HG03520 (cell line): ENCODE measurements around the gene THBS2.
"Not testable (repeated sequence)": the region's sequence is repeated elsewhere in the genome, so short reads cannot be mapped to it uniquely, and the experiment has no call there.

Experiments
- ATAC-seq: cut with Tn5 transposase; IDR thresholded peaks from one replicate; pipeline ENCODE4 v1.9.1; 2021; ENCODE audit warnings: mild to moderate bottlenecking, moderate library complexity; ENCODE audit not compliant: unreplicated experiment

The THBS2 gene

DNA sequence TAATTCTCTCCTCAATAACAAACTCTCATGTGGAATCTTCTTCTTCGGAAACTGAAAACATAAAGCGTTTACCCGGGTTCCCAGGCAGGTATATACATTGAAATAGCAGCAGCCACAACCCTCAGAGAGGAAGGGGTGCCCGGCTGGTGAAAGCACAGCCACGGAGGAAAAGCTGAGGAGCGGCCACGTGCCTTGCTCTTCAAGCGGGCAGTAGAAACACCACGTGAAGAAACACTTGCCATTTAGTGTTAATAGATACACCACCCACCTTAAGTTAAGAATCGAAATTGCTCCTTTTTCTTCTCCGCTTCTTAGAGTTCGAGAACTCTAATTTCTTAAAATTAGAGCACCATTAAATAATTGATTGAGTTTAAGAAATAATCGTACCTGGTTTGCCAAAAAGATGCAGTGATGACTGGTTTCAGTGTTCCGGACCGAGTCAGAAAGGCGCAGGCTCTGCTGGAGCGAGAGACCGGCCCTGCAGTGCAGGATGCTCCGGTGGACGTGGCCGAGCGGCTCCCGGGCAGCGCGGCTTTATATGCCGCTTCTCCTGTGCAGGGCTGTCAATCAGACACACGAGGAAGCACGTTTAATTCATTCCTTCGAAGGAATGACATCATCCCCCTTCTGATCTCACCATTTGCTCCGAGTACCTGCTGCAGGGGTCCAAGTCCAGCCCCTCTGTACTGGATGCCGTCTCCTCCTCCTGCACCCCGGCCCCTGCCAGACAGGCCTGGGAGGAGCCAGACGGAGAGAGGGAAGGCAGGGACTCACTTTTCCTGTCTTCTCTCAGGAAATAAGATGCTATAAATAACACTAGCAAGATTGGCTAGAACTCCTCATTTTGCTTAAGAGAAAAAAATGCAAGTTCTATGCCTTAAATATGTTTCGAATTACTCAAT is at the start of gene THBS2:
THBS2 (minus strand) TSS at position 510 of the 902 bp plus-strand sequence. CDS start 3,062 bp downstream, outside the sequence.
- ATAC-seq: no peak

DNA sequence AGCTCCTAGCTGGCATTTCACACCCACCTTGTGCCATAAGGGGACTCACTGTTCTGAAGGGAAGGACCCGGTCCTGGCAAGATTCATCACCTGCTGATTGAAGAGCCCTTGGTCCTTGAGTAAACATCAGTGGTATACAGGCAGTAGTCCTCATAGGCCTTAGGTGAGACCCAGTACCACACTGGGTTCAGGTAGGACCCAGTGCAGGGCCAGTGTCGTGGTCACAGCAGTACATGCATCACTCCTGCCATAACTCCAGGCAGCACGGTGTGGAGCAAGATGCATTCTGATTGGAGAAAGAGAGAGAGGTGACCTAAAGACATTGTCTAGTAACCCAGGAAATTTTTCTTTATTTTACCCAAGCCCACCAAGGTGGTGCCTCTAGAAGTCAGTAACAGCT is 49.1 kb upstream of the THBS2 start:
- ATAC-seq: no peak

DNA sequence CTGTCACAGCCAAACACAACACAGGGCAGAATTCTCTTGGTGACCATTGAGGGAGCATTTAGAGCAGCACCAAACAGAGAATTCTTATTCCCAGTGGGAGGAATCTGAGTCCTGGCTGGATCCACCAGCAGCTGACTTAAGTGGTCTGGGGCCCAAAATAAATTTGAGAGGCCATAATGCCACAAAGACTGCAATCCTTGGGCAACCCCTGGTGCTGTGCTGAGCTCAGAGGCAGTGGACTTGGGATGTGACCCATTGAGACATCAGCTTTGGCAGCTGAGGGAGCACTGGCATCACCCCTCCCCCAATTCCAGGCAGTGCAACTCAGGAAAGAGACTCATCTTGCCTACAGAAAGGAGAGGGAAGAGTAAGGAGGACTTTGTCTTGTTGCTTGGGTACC is 48.6 kb upstream of the THBS2 start:
- ATAC-seq: no peak

DNA sequence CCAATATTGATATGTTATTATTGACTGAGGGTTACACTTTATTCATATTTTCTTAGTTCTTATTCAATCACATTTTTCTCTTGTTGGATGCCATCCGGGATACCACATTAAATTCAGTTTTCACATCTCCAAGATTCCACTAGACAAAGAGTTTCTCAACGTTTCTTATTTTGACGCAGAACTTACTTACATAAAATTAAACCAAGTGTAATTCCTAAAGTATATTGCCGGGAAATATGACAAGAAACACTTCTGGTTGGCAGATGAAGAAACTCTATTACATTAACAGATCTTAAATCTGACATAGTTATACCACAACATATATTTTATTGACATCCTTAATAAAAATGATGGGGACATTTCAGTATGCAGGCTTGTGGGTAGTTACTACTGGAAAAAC is 47.3 kb upstream of the THBS2 start:
- no peak for ATAC-seq

DNA sequence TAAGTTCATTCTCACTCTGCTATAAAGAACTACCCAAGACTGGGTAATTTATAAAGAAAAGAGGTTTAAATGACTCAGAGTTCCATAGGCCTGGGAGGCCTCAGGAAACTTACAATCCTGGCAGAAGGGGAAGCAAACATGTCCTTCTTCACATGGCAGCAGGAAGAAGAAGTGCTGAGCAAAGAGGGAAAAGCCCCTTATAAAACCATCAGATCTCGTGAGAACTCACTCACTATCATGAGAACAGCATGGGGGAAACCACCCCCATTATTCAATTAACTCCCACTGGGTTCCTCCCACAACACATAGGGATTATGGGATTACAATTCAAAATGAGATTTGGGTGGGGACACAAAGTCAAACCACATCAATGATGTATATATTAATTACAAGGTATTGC is 45.0 kb upstream of the THBS2 start:
- not testable (repeated sequence) for ATAC-seq

DNA sequence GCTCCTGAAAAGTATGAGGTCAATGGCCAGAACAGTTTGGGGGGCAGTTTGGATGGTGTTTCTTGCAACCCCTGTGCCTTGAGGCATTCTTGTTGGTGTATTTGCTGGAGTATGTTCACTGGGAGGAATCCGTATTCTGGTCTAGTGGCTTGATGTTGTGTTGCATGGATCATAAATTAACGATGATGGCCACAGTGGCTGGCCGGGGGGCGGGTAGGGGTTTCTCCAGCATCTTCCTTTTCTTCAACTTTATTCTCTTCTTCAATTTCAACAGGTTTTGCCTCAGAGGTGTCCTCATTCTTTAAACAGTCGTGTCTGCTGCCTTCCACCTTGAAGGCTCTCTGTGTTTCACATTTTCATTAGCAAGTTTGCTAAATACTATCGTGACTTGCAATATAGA is 43.0 kb upstream of the THBS2 start:
- no peak for ATAC-seq

DNA sequence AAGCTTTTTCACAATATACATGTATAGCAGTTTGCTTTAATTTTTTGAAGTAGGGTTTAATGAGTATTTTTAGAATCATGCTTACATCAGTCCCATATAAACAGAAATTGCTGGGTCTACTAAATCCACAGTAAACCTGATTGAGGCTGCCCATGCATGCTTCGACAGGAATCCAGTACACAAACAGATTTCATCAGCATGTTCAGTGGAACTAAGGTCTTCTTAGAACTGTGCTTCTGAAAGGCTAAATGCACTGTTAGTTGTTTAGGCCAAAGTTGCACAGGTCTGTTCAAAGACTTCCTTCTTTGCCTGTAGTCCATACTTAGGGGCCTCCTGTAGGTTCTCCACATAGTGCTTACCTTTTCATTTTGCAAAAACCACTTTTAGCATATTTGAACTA is 42.5 kb upstream of the THBS2 start:
- no peak for ATAC-seq

DNA sequence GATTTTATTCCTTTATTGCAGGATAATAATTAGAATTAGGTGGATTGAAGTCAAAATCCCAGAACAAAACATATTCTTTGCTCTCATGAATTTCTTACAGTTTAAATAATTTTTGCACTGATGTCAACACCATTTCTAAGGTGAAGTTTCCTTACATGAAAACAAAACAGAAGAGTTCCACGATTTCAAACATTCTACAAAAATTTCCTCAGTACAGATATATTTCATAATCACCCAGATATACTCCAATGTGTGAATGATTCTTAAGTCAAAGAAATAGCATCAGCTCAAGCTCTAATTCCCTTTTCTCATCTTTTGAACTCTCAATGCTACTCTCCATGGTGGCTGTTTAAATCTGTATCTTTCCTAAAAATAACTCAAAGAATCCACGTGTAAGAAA is 39.5 kb upstream of the THBS2 start:
- ATAC-seq: no peak

DNA sequence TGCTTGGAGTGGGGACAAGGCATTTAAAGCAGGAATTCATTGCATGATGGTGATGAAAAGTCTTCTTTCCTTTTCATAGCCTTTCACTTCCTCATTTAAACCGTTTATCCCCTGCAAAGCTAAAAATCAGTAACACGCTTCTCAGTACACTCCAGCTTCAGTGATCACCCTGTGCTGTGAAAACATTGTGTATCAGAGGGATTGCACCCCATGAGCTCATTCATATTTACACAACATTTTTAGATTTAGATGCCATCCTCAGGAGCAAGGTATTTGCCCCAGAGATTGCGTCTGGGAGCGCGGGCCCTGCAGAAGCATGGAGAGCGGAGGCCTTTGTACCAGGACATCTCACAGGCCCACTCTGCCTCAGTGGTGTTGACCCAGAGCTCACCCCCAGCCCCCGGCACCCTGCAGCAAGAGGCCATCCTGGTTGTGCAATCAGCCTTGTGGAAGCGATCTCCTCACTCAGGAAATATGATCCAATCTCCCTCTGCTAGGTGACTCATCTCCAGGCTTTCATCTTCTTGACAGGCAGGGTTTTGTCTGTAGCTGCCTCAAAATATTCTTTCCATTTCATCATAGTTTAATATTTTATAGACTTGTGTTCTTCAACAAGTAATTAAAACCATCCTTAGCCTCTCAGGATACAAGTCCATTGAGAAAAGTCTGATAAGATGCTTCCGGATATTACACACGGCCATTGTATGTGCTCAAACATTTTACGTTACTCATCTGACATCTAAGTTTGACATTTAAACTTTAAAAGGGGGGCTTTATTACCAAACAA is 38.9 kb upstream of the THBS2 start:
- ATAC-seq: no peak

DNA sequence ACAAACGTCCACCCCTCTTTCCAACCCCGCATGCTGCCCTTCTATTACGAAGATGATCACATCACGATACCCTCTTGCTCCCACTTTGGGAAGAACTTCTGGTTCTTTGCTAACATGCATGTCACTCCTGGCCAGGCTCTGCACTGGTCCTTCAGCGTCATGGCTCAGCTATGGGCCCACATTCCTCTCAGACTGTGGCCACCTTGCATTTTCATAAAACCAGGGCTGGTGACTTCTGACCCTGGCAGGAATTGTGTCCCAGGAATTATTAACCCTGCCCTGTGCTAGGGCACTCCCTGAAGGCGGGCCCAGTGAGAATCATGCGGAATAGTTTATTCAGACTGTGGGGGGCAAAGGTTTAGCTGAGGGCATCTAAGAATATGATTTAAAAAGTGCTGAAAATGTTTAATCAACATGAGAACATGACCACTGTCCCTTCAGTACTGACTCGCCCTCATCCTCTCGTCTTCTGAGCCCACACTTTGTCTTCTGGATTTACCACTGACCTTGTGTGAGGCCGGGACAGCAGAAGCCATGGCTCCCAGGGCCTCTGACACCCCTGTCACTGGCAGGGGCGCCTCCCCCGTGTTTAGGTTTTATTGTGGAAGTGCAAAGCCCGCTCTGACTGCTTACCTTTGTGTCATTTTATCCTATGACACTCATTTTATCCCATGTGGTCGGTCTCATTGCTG is 38.1 kb upstream of the THBS2 start:
- ATAC-seq: no peak

DNA sequence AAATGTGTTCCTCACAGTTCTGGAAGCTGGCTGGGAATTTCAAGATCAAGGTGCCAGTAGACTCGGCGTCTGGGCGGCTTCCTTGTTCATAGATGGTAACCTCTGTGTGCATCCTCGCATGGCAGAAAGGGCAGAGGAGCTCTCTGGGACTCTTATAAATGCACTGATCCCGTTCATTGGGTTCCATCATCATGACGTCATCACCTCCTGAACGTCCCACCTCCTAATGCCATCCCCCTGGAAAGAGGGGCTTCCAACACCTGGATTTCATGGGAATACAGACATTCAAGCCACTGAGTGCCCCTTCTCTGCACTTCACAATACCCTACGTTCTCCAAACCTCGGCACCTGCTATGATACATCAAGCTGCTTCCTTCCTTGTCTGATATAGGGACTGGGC is 37.5 kb upstream of the THBS2 start:
- no peak for ATAC-seq

DNA sequence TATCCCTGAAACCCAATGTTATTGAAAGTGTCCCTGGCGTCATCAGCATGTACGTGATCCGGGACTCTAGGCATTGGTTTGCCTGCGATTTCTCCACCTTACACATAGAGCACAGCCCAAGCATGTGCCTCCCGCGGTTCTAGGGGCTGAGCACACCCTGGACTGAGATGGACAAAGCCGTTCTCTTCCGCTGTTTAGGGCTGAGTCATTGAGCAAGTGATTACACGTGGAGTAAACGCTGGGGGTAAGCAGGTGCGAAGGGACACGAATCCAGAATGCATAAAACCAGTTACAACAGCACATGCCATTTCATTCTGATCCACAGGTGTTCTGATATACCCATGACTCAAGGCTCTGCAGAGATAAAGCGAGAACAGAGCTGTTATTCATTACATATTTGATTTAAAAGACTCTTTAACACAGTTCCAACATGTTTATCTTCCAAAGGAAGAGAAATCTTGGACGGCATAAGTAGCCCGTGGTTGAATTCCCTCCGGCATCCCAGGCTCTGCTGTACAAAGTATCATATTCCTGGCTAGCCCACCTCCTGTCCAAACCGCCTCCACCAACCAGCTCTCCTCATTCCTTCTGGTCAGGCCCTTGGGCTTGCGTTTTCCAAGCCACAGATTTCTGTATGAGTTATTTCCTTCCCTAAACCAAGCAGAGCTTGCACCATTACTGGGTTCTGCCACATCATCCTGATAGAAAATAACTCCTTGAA is 36.1 kb upstream of the THBS2 start:
- ATAC-seq: no peak

DNA sequence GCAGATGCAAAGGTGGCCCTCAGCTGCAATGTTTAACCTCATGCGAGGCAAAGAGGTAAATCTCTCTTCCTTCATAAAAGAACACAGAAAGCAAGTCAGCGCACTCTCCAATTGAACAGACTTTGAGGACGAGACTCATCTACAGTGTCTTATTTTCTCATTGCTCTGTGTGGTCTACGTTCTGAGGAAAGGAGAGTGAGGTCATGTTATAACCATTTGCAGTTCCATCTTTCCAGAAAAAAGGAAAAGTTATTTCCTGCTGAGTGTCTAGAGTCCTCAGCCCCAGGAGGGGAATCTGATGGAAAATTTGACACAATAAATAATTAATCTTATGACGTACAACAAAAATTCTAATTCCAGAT is 35.6 kb upstream of the THBS2 start:
- ATAC-seq: no peak

DNA sequence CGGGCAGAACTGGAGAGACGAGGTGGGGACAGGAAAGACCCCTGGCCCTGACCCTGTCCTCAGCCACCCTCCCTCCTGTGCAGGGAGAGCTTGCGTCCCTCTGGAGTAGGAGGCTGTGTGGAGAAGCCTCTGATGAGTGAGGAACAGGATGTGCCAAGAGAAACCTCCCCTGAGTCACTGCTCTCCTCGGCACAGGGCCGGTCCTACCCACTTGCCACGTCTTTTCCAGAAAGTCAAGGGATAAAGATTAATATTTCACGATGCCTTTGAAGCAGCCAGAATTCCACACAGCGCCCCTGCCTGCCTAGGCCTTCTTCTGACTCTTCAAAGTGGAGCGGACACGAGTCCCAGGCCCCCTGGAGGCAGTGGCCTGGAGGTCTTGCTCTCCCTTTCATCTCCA is 34.9 kb upstream of the THBS2 start:
- no peak for ATAC-seq

DNA sequence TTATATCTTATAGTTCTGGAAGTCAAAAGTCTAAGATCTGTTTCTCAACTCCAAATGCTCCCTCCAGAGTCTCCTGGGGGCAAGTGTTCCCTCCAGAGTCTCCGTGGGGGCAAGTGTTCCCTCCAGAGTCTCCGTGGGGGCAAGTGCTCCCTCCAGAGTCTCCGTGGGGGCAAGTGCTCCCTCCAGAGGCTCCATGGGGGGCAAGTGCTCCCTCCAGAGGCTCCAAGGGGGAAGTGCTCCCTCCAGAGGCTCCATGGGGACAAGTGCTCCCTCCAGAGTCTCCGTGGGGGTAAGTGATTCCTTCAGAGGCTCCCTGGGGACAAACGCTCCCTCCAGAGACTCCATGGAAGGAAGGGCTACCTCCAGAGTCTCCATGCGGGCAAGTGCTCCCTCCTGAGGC is 34.0 kb upstream of the THBS2 start:
- ATAC-seq: no peak

DNA sequence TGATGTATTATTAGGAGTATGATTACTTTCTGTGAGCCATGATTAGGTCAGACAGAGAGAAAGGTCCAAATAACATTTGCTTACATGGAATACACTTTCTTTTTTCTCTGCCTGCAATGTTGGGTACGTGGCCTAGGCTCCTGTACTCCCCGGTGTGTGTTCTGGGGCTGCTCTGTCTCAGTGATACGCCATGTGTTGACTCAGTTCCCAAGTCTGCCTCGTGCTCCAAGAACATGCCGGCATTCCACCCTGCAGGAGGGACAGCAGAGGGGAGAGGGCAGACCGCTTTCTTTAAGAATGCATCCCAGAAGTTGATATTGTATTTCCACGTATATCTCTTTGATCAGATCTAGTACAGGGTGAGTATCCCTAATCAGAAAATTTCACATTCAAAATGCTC is 33.3 kb upstream of the THBS2 start:
- no peak for ATAC-seq

DNA sequence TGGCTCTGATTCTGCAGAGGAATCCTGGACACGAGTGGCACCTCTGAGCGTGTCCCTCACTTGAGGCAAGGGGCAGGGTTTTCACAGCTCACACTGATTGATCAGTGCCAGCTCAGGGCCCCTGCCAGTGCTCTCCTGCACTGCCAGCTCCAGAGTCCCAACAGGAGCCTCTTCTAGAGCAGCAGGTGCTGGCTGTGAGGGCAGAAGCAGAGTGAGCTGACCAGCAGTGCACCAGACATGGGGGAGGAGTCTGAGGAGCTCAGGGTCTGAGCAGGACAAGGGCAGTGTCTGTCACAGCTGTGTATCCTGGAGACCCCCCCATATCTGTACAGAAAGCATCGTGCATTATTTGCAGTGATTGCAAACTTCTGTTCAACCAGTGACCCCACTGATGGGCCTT is 31.5 kb upstream of the THBS2 start:
- ATAC-seq: no peak

DNA sequence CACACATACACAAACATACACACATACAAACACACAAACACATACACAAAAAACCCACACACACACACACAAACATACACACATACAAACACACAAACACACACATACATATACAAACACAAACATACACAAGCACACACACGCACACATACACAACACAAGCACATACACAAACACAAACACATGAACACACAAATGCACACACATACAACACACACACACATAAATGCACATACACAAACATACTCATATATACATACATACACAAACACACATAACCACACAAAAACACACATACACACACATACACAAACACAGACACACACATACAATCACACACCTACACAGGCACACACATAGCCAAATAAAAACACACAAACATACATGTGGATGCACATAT is 30.3 kb upstream of the THBS2 start:
- ATAC-seq: no peak

DNA sequence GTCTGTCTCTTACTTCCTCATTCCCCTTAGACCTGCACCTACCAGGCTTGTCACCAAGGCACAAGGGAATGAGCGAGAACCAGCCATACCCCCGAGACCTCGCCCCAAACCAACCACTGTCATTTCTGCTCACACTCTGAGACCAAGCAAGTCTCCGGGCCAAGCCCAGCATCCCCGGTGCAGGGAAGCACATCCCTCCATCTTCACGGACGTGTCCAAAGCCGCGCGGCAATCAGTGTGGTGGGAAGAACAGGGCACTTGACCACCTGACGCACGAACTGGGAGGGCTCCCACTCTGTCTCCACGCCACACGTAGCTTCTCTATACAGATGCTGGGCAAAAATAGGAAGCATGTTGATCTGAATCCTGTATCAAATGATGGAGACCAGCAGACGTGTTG is 28.4 kb upstream of the THBS2 start:
- ATAC-seq: no peak

DNA sequence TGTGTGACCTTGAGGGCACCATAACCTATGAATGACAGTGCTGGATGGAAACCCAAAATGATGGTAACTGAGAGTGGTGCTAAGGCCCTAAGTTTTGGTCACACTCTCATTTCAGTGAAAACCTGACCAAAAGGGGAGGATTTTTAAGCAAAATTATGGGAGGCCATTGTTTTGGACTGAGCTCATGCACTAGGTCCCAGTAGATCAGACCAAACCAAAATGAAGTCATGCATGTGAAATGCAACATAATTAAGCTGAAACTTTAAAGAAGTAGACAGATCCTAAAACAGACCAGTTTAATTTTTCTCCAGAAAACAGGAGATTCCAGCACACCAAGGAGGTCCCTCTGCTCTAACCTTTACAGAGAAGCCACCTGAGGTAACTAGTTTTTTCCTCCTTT is 24.0 kb upstream of the THBS2 start:
- no peak for ATAC-seq

DNA sequence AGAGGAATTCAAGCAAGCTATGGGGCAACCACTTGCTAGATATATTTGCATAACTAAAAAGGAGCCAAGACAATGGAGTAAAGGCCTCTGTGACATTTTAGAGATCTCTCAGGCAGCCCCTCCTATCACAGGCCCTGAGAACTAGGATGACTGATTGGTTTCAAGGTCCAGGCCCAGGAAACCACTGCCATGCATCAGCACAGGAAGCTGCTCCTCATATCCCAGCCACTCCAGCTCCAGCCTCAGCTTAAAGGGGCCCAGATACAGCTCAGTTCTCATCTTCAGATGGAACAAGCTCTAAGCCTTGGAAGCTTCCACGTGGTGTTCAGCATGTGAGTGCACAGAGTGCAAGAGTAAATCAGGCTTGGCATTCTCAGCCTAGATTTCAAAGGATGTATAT is 21.1 kb upstream of the THBS2 start:
- ATAC-seq: no peak
